SIG-M5 treated with dmso at 0.1 percent for 504 hours (cell line): ENCODE measurements around the gene MAP4K5.

Source experiments
- DNase-seq: peaks from one replicate; lab custom pipeline; 2025; ENCODE audit not compliant: unreplicated experiment; lab: John Stamatoyannopoulos, UW

Gene MAP4K5

DNA sequence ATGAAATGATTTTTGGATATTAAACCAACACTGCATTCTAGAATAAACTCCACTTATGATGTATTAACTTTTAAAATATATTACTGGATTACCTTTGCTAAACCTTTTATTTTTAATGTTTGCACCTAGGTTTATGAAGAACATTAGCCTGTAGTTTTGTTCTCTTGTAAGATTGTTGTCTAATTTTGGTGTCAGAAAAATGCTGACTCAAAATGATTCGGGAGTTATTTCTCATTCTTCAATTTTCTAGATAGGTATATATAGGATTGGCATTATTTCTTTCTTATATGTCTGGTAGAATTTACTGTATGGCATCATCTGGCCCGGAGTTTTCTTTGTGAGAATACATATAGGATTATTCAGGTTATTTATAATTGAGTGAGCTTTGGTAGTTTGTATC lies 54.6 kb downstream of the MAP4K5 start:
- DNase-seq: no peak

DNA sequence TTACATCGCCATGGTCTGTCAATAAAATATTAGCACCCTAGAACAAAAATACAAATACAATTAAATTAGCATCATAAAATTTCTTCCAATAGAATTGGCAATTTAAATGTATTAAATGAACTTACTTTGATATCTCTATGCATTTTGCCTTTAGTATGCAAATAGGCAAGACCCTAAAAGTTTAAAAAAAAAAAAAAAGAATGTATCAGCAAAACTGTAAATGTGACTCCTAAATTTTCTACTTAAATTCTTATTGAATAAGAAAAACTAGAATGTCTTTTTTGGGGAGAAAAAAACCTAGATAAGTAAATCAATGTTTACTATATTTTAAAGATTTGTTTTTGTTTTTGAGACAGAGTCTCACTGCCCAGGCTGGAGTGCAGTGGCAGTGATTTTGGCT lies 56.2 kb downstream of the MAP4K5 start:
- DNase-seq: no peak

DNA sequence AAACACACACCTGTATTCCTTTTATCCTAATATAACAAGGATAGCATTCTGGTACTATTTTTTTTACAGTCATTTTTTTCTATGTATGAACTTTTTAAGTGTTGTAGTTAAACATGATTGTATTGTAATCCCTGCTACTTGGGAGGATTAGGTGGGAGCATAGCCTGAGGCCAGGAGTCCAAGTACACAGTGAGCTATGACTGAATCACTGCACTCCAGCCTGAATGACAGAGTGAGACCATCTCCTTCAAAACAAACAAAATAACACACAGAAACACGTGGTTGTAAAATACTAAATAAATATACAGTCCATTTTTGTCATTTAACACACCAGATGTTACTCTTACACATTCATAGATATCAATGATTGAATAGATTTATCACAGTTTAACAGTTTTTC lies 56.9 kb downstream of the MAP4K5 start:
- no peak for DNase-seq

DNA sequence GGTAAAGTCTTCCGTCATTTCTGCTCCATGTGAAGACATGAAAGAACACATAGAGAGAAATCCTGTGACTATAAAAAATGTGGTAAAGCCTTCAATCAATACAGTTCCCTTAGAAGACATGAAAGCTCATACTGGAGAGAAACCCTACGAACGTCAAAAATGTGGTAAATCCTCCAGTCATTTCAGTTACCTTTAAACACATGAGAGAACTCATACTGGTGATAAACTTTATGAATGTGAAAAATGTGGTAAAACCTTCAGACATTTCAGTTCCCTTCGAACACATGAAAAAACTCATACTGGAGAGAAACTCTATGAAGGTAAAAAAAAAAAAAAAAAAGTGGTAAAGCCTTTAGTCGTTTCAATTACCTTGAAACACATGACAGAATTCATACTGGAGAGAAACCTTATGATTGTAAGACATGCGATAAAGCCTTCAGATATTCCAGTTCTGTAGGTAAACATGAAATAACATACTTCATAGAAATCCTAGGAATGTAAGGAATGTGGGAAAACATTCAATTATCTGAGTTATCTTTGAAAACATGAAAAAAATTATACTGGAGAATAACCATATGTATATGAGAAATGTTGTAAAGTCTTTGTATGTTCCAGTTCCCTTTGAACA lies 60.4 kb downstream of the MAP4K5 start:
- DNase-seq: no peak

DNA sequence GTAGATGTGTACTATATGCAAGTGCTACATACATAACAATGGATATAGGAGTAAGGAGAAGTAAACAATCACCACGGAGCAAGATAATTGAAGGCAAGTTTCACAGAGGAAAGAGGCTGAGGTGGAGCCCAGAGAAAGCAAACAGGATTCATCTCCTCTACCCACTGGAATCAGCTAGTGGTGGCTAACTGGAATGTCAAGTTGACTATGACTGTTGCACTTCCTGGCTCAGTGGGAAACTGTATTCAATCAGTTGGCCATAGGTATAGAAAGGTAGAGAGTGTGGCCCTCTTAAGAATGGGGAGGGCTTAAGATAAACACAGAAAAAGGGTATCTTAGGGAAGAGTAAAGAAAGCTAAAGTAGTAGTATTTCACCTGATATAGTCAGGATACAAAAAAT lies 62.4 kb downstream of the MAP4K5 start:
- no peak for DNase-seq

DNA sequence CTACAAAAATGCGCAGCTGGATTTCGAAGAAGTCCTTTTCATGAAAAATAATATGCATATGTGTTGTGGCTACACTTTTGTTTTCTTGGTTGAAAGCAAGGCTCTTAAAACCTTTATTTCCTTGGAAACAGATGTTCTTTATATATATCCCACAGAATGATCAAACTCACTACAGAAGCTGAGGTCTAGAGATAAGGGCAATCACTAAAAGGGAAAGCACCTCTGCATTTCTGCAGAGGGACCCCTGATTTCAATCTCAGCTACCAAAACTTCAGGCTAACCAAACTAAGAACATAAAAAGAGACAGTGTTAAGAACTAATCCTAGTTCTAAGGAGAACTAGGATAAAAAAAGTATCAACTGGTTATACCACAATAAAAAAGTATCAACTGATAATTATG lies 70.3 kb downstream of the MAP4K5 start:
- DNase-seq: no peak

DNA sequence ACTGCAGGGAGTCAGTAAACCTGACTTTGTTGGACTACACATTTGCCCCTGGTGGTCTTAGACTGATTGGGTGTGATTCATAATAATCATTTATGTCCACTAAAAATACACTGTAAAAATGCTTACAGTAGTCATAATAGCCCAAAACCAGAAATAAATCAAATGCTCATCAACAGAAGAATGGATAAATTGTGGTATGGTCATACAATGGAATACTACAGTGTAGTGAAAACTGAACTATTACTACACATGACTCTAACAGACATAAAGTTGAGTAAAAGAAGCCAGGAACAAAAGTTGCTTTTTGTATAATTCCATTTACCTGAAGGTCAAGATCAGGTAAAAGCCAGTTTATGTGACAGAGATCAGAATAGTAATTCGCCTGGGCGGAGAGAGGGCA lies 78.5 kb downstream of the MAP4K5 start:
- DNase-seq: no peak

DNA sequence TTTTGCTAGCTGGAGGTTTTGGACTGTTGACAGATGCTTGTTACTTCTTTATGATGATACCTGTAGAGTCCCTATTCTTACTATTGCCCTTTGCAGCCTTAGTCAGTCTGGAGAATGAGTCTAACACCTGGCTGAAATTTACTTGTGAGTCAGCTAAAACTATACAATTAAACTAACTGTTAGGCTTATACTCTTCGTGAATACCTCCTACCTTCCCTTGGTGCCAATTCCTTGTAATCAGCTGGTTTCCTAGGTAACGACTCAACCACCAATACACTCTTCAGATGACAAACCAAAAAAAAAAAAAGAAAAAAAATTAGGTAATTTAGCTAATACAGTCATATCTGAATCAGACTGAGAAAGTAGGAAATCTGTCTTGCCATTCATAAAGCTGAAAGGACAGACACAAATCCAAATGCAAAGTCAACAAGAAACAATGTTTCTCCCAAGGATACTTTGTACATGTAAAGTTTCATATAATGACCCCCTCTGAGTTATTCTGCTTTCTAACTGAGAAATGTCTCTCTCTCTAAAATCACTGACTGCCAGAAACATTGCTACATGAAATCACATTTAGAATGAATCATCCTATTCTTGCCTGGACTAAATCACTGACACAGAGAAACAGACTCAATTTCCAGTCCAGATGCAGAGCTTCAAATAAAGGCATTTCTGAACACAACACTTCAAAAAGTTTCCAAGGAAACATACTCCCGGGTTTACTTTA lies 79.2 kb downstream of the MAP4K5 start:
- DNase-seq: no peak

DNA sequence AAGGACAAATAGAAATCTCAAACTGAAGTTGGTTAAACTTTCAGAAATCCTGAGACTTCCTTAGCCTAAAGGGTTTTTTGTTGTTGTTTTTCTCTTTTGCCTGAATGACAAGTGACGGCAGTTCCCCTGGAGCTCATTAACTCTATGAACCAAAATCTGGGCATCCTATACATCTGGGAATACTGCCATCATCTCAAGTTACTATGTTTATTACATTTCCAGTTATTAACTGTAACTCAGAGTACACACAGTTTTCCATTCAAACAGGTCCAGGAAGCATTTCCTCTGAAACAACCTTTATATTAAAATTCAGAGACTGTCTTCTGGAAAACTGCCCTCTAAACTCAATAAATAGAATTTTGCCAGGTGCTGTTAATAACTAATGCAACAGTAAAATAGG lies 80.1 kb downstream of the MAP4K5 start:
- DNase-seq: no peak

DNA sequence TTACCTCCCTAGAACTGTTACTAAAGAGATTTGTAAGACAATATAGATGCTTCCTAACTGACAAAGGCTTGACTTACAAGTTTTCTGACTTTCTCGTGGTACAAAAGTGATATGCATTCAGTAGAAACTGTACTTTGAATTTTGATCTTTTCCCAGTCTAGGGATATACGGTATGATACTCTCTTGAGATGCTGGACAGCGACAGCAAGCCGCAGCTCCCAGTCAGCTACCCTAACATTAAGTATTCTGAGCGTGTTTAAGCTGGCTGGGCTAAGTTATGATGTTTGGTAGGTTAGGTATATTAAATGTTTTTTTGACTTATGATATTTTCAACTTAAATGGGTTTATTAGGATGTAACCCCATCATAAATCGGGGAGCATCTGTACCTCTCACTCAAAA lies 80.5 kb downstream of the MAP4K5 start:
- no peak for DNase-seq

DNA sequence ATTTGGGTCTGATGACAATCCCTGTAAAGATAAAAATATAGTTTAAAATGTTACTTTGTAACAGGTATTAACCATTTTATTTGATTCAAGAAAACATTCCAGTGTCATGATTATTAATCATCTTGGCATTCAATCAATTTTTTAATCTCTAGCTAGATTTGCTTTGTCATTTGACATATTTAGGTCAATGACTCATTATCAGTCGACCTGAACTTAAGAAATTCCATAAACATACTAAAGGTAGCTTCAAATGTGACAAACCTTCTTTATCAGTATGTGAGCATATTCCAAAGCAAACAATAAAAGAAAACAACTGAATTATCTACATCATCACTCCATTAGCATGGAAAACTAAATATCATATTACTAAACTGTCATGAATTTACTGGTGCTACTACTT lies 84.9 kb downstream of the MAP4K5 start:
- no peak for DNase-seq

DNA sequence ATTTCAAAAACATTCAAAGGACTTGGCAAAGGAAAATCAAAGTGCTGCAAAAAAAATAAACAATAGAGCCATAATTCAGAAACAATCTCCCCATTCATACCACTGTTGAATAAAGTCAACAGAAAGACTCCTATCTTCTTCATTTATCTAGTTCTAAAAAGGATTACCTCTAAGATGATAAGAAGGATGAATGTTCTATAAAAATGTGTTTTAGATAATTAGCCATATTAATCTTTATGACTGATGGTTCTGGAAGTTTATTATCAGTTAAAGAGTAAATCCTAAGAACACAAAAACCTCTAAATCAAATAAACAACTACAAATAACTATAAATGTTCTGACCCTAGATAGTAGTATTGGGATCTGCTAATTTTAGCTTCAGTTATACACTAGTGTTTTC lies 97.8 kb downstream of the MAP4K5 start:
- no peak for DNase-seq

DNA sequence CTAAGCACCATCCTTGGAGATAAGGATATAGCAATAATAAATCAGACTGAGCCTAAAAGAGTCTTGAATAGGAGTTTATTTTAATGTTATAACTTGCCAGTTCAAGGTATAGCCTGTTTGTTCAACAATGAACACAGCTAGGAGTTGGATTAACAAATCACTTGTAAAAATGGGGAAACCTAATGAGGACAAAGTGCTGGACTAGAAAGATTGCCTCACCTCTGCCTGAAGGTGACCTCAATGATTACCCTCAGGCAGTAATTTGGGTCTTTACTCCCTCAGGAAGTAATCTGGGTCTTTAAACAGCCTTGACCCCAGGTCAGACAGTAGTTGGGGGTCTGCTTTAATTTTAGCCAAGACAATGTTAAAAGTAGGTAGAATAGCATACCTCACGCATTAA lies 100.2 kb downstream of the MAP4K5 start:
- no peak for DNase-seq

DNA sequence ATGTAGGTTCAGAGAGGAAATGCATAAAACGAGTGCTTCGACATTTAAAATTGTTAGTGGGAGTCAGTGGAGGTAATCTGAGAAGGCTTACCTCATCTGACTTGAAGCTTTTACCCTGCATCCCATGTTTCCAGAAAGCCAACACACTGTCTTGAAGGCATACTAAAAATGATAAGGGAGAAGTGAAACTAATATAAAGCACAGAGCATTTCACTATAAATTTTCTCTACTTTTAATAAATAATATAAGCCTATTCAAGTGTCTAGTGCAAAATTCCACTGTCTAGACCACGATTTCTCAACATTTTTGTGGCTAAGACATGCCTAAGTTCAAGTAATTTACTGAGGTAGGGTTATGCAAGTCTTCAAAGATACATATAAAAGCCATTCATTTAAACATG lies 106.6 kb downstream of the MAP4K5 start:
- peak; percentile 11 for DNase-seq

DNA sequence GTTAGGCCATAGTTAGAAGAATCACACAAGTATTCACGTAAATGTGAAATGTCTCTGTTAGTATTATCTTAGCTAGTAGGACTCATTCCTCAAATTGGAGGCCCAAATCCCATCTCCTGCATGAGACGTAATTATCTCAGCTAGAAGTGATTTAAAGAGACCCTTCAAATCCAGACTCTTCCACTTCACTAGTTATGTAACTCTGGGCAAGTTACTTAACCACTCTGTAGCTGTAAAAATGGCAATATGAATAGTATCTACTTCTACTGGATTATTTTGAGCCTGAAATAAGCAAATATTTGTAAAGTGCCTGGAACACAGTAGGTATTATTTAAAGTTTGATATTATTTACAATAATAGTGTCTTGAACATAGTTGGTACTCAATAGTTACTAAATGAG lies 107.3 kb downstream of the MAP4K5 start:
- no peak for DNase-seq

DNA sequence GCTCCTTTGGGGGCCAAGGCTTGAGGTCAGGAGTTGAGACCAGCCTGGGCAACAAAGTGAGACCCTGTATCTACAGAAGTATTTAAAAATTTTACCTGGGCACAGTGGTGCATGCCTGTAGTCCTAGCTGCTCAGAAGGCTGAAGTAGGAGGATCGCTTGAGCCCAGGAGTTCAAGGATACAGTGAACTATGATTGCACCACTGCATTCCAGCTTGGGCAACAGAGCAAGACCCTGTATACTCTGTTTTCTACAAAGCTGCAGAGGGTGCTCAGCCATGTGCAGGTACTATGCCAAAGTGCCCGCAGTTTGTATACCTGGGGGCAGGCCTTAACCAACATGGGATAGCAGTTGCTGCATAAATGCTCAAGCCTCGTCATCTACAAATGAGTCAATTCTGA lies 108.8 kb downstream of the MAP4K5 start:
- DNase-seq: no peak

DNA sequence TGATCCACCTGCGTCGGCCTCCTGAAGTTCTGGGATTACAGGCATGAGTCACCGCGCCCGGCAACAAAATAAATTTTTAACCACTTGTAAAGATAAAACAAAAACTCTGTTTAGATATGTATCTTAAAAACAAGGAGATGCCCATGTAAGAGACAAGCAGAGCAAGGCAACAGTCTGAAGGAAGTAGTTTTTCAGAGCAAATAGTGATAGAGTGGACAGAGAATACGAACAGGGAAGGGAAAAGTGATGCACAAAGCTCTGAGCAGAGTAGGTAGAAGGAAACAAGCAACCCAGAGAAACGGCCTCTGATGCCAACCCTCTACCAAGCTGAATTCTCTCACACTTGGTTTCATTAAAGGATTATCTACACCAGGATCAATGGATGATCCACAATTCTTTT lies 110.9 kb downstream of the MAP4K5 start:
- DNase-seq: no peak

DNA sequence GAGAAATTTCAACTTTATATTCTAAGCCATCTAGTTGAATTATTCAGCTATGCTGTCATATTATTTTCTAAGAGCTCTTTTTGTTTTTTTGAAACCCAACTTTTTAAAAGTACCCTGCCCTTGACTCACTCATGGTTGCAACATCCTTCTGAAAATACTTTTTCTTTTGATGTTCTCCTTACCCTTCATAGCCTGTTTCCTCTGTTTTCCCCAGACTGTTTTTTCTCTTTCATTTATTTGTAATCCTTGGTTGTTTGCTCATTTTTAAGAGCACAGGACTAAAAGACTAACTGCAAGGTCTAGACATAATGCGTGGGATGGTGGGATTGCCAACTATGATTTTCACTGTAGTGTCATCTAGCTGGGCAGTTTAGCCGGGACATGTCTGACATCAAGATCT lies 114.5 kb downstream of the MAP4K5 start:
- peak; percentile 36 for DNase-seq

DNA sequence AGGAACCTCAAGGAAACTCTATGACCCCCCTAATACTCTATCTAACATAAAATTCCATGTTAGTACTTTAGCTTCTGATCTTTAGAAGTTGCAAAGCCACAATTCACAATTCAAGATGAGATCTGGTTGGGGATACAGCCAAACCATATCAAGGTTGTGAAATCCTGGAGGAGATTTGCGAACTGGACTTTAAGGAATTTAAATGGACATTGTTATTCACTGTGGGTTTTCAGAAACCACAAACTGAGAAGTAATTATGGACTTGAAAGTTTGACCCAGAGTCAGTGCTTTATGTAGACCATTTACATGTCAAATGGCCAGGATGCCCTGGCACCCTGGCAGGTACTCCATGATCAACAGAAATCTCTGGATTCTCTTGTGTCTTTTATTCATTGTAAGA lies 121.4 kb downstream of the MAP4K5 start:
- no peak for DNase-seq

DNA sequence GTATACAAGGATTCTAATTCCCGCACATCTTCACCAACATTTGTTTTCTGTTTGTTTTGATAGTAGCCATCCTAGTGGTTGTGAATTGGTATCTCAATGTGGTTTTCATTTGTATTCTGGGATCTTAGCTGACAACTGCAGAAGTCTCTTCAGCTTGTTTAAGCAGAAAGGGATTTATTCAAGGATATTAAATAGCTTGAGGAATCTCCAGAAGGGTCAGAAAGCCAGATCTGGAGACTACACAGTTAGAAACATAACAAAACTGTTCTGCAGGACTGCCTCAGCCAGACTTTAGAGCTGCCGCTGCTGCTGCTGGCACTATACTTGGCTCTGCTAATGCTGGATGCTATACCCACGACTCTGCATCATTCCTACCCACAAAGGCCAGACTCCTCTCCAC lies 122.3 kb downstream of the MAP4K5 start:
- DNase-seq: no peak

DNA sequence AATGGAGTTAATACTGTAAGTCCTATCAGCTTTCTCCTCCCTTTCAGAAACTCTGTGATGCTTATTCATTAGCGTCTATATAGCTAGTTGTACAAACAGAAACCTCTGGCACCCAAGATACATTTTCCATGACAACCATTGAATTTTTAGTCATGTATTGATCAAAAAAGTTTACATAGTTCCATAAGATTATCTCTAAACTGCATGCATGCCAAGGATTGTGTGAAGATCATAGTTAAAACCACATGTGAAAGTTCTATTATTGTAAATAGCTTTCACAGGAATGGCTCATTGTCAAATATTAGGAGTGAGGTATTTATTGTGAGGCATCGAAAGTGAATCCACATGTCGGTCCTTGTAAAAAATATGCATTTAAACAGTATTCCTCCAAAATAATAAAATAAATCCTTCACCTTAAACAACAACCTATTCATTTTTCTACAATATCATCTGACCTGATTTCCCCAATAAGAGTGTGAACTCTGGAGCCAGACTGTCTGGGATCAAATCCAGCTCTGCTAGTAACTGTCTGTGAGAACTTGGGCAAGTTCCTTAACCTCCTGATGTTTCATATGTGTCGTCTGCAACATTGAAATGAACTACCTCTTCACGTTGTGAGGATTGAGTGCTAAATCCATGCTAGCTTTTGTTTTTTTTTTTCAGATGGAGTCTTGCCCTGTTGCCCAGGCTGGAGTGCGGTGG lies 125.1 kb downstream of the MAP4K5 start:
- no peak for DNase-seq

DNA sequence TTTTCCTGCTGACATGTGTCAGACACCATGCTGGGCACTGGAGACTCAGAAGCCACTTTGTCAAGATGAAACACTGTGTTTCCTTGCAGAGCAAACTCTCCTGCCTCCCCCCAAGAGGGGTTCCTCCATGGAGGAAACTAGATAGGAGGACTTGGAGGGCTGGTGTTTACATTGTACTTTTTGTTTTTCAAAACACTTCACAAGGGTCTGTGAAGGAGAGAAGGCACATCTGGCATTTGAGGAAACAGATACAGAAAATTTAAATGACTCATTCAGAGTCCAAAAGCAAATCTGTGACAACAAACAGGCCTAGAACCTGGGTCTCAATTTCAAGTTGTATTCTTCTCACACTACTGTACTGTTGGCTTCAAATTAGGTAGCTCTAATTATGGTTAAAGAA lies 128.9 kb downstream of the MAP4K5 start:
- DNase-seq: no peak

DNA sequence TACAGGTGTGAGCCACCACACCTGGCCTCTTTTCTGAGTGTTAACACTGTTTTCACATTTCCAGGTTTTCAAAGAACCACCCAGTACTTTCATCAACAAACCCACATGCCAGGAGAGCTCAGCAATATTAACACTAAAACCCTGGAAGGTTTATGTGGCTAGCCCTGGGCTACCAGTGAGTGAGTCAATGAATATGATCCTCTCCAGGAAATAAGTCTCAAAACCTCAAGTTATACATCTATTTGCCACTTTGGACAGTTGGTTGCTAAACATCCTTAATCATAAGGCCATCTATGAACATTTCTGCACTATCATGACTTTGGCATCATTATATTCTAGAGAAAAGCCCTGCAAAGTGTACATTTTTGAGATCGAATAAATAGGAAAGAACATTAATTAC lies 129.4 kb downstream of the MAP4K5 start:
- DNase-seq: no peak
